Forelimb muscle (tissue), 1 donor: Measurements from ENCODE around the gene TIMM17A. TPM values are rescaled to one million over a fixed set of nuclear protein-coding genes. Genes with fewer than 3 reads are reported as not detected.
A peak's percentile ranks its signal among the peaks of the same experiment; 100 is the strongest.
"Not testable (repeated sequence)": the region's sequence is repeated elsewhere in the genome, so short reads cannot be mapped to it uniquely, and the experiment has no call there.

Source experiments
- DNase-seq: peaks from one replicate; pipeline ENCODE4 v3.0.0-alpha.2; 2013; ENCODE audit warnings: low read depth
- polyA plus RNA-seq: library from polyadenylated mRNA; unstranded; fragments of 120-200 nt; gene quantifications from one replicate; pipeline ENCODE4 v1.2.1, GENCODE V29; 2013; ENCODE audit not compliant: insufficient read length

Gene TIMM17A
- polyA plus RNA-seq, 1 donor = 36.5 TPM

GRCh38 chr1:201940316-201940715 is 15.0 kb upstream of the TIMM17A start:
- not testable (repeated sequence) for DNase-seq

- DNase-seq = no peak
Measured at GRCh38 chr1:201941420-201942128, 13.7 kb upstream of the TIMM17A start.

DNA sequence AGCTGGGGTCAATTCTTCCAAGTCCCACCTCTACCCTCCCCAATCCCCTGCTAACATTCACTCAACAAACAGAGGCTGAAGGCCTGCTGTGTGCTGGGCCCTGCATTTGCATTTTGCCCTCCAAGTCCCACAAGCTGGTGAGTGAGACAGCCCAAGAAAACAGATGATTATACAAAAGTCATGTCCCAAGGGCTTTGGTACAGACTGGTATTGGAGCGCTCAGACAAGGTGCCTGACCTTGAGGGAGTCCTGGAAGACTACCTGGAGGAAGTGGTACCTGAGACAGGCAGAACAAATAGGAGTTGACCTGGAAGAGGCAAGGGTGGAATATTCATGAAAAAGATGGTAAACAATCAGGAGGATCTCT is 13.2 kb upstream of the TIMM17A start:
- DNase-seq = no peak

DNA sequence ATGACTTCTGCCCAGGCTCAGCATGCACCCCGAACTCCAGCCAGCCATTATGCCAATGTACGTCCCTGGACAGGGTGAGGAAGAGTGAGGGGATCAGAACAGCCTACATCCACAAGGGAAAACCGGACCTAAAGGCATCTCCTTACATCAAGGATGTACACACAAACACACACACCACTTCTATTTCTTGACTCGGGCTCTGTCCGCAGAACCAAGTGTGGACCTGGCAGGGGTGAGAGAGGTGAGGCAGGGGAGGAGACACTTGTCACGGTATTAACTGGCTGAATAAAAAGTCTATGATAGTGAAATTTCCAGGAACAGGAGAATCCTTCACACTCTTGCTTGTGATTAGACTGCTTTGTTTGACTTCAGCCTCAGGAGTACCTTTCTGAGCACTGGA is 11.3 kb upstream of the TIMM17A start:
- DNase-seq = no peak

GRCh38 chr1:201944639-201945038 is 10.7 kb upstream of the TIMM17A start:
- DNase-seq = no peak

GRCh38 chr1:201945157-201945556 is 10.1 kb upstream of the TIMM17A start:
- DNase-seq = no peak

GRCh38 chr1:201945863-201946223 is 9.5 kb upstream of the TIMM17A start:
- DNase-seq = no peak

DNA sequence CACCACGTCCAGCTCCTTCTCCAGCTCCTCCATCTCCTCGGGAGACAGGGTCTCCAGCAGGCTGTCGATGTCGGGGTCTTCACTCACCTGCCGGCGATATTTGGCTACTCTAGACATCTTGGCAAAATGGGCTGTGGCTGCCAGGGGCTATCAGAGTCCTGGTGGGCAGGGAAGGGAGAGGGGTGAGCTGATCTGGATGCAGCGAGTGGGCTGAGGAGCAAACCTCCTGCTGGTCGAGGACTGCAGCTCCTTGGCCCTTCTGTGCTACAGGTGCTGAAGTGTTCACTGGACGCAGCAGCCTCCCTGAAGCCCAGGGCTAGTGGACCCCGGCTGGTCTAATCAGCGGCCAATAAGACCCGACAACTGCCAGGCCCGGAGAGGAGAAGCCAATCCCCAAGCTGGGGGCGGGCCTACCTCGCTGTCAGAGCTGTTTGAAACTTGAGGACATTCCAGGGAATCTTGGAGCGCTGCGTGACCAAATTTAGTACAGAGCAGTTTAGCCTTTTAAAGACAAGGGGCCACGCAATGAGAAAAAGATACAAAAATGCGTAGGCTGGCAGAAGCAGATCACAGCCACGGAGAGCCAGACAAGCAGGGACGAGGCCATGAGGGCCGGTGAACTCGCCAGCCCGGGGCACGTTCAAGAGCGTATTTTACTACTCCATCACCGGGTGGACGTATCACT is 8.9 kb upstream of the TIMM17A start, which contains the start of gene LMOD1:
LMOD1 (minus strand) TSS at position 325 of the 685 bp plus-strand sequence; CDS start at position 117, 208 bp downstream.
- peak; percentile 26 for DNase-seq

GRCh38 chr1:201947697-201948008 is 7.7 kb upstream of the TIMM17A start:
- no peak for DNase-seq

DNA sequence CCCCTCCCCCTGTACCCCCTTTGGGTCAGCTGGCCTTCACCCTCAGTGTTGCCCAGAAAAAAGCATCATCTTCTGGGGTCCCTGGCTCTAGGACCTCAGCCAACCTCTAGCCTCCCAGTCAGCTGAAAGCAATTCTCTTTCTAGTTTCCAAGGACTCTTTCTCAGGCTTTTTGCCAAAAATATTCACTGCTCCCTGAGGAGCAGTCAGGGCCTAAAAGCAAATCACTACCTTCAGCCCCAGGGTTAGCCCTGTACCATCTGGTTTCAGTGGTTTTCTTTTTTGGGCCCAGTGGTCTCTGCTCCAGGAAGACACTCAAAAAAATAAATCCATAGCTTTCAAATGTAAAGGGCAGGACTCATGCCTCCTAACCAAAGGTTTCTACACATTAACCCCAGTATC is 5.8 kb upstream of the TIMM17A start:
- DNase-seq = no peak

DNA sequence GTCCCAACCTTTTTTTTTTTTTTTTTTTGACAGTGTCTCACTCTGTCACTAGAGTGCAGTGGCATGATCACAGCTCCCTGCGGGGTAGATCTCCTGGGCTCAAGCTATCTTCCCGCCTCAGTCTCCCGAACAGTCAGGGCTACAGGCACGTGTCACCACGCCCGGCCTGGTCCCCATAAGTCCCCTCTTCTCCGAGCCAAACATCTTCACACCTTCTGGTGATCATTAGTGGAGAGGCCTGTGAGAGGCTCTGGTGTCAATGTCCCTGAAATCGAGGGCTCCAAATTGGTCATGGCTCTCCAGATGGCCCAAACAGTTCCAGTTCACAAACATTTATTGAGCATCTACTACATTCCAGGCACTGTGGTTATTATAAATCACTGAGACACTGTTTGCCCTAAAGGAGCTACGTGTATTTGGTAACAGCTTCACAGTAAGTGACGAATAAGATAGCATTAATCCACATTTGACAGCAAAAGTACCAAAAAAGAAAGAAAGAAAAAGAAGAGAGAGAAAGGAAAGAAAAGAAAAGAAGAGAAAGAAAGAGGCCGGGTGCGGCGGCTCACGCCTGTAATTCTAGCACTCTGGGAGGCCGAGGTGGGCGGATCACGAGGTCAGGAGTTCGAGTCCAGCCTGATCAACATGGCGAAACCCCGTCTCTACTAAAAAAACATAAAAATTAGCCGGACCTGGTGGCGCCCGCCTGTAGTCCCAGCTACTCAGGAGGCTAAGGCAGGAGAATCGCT is 867 bp upstream of the TIMM17A start:
- no peak for DNase-seq

GRCh38 chr1:201955729-201956143 is 433 bp downstream of the TIMM17A start:
- no peak for DNase-seq

- DNase-seq = no peak
Measured at GRCh38 chr1:201958348-201958747, 3.0 kb downstream of the TIMM17A start.

DNA sequence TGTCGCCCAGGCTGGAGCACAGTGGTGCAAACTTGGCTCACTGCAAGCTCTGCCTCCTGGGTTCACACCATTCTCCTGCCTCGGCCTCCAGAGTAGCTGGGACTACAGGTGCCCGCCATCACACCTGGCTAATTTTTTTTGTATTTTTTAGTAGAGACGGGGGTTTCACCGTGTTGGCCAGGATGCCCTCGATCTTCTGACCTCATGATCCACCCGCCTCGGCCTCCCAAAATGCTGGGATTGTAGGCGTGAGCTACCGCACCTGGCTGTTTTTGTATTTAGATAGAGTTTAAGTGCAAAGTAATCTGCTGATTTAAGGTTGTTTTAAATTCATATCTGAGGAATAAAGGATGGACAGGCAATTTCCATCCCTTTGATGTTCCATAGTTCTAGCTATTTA is 7.1 kb downstream of the TIMM17A start:
- DNase-seq = not testable (repeated sequence)

- no peak for DNase-seq
Measured at GRCh38 chr1:201964261-201964660, 9.0 kb downstream of the TIMM17A start.

DNA sequence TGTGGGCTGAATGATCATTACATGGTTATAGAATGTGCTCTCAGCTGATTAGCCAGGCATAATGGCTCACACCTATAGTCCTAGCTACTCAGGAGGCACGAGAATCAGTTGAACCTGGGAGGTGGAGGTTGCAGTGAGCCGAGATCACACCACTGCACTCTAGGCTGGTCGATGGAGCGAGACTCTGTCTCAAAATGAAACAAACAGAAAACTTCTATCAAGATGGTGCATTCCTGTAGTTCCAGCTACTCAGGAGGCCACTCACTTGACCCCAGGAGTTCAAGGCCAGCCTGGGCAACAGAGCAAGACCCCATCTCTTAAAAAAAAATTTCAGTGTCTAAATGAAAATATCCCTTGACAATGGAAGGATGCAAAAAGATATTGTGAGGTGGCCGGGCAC is 10.9 kb downstream of the TIMM17A start:
- no peak for DNase-seq

GRCh38 chr1:201968202-201968925 is 13.1 kb downstream of the TIMM17A start:
- DNase-seq = no peak

- no peak for DNase-seq
Measured at GRCh38 chr1:201970334-201971159, 15.2 kb downstream of the TIMM17A start.

DNA sequence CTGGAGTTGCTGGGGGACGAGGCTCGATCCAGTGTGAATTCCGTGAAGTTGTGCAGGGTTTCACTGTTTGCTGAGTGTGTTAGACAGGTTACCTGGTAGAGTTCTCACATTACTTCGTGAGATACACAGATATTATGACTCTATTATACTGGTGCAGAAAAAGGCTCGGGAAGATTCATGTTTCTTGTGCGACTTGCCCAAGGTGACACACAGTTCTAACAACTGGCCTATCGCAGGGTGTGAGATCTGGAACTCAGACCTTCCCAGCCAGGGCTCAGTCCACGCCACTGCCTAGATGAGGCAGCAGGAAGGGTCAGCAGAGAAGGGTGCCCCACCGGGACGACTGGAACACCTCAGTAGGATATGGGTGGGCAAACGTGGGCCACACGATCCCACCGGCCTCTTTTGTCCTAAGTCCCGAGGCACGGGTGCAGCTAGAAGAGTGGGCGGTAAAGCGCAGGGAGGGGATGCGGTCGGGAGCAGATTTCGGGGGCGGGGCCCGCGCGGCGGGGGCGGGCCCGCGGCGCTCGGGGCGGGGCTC is 26.8 kb downstream of the TIMM17A start:
- DNase-seq = no peak

DNA sequence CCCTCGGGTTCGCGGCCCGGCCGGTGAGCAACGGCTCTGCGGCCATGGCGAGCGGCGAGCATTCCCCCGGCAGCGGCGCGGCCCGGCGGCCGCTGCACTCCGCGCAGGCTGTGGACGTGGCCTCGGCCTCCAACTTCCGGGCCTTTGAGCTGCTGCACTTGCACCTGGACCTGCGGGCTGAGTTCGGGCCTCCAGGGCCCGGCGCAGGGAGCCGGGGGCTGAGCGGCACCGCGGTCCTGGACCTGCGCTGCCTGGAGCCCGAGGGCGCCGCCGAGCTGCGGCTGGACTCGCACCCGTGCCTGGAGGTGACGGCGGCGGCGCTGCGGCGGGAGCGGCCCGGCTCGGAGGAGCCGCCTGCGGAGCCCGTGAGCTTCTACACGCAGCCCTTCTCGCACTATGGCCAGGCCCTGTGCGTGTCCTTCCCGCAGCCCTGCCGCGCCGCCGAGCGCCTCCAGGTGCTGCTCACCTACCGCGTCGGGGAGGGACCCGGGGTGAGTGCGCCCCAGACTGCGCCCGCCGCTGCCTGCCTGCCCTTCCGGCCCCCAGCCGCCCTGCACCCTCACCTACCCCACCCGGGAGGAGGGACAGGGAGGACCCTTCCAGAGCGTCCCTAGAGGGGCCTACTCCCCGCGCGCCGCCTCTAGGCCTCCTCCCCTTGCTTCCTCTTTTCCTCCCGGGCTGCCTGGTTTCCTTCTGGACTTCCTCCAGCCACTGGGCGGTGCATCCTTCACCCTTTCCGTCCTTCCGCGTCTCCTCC is 27.5 kb downstream of the TIMM17A start, which contains the start of gene RNPEP:
RNPEP (plus strand) TSS at position 26 of the 757 bp plus-strand sequence; CDS start at position 45, 19 bp downstream.
- DNase-seq = peak; percentile 41
